A549 (cell line): Measurements from ENCODE around the gene BCL2L2.

Experiments used
- BCL3 ChIP-seq: fragments of >200 bp; sonication (Bioruptor Twin); formaldehyde crosslinking; IDR thresholded peaks from 3 replicates; pipeline ENCODE4 v1.6.1; 2016
- CHD4 ChIP-seq: fragments of 200-600 bp; sonication (generic); IDR thresholded peaks from 2 replicates; pipeline ENCODE4 v1.6.1; 2016; ENCODE audit warnings: antibody characterized with exemption, mild to moderate bottlenecking, borderline replicate concordance
- CTCF ChIP-seq: fragments of >200 bp; sonication (Bioruptor Twin); formaldehyde crosslinking; IDR thresholded peaks from 3 replicates; pipeline ENCODE4 v1.5.1; 2016
- EHF ChIP-seq: fragments of 250-450 bp; sonication (Bioruptor Pico); IDR thresholded peaks from 2 replicates; pipeline ENCODE4 v1.5.0; 2020; ENCODE audit warnings: mild to moderate bottlenecking
- KDM1A ChIP-seq: fragments of 200-600 bp; sonication (generic); IDR thresholded peaks from 2 replicates; pipeline ENCODE4 v1.6.1; 2016; ENCODE audit warnings: low read depth, mild to moderate bottlenecking
- MAX ChIP-seq: IDR thresholded peaks from 2 replicates; pipeline ENCODE4 v1.6.1; 2012
- POLR2A ChIP-seq: IDR thresholded peaks from 2 replicates; pipeline ENCODE4 v1.6.1; 2012; ENCODE audit warnings: mild to moderate bottlenecking, low read length
- POLR2AphosphoS2 ChIP-seq: conservative IDR thresholded peaks from 2 replicates; pipeline ENCODE4 v1.6.1; 2012; ENCODE audit warnings: low read length, improper control_type of control experiment, inconsistent platforms
- RFX5 ChIP-seq: fragments of 450-650 bp; IDR thresholded peaks from 2 replicates; pipeline ENCODE4 v1.7.1; 2014; ENCODE audit warnings: antibody characterized with exemption, mild to moderate bottlenecking, moderate library complexity

- TF ChIP-seq POLR2A (no peak), EHF (no peak), CTCF (no peak), POLR2AphosphoS2 (no peak), CHD4 (no peak), MAX (no peak), KDM1A (no peak), RFX5 (no peak), BCL3 (no peak)
These were observed 48.4 kb upstream of the BCL2L2 start for GRCh38 chr14:23258256-23258655.
